Fibroblast of peridontal ligament (primary cell): ENCODE measurements around the gene SLC39A8.

Source experiments
- DNase-seq: peaks from one replicate; pipeline ENCODE4 v3.0.0-alpha.2; 2010; ENCODE audit errors: extremely low read depth

Gene SLC39A8

GRCh38 chr4:102341201-102341600, 4.1 kb downstream of the SLC39A8 start:
- no peak for DNase-seq

GRCh38 chr4:102339018-102339417, 6.3 kb downstream of the SLC39A8 start:
- DNase-seq, result no peak

- DNase-seq, result no peak
These were observed 6.9 kb downstream of the SLC39A8 start for GRCh38 chr4:102338405-102338804.

- no peak for DNase-seq
These were observed 9.7 kb downstream of the SLC39A8 start for GRCh38 chr4:102335616-102336015.

GRCh38 chr4:102334624-102335023, 10.7 kb downstream of the SLC39A8 start:
- DNase-seq, result no peak

GRCh38 chr4:102333787-102334186, 11.5 kb downstream of the SLC39A8 start:
- DNase-seq, result no peak

- no peak for DNase-seq
These were observed 17.2 kb downstream of the SLC39A8 start for GRCh38 chr4:102328045-102328444.

GRCh38 chr4:102326951-102327350, 18.3 kb downstream of the SLC39A8 start:
- no peak for DNase-seq

- DNase-seq, result peak; percentile 55
These were observed 20.6 kb downstream of the SLC39A8 start for GRCh38 chr4:102324730-102325129.

GRCh38 chr4:102322736-102323135, 22.5 kb downstream of the SLC39A8 start:
- DNase-seq, result no peak

GRCh38 chr4:102321260-102321995, 23.9 kb downstream of the SLC39A8 start:
- no peak for DNase-seq

- no peak for DNase-seq
These were observed 25.7 kb downstream of the SLC39A8 start for GRCh38 chr4:102319594-102319993.

- DNase-seq, result no peak
These were observed 26.8 kb downstream of the SLC39A8 start for GRCh38 chr4:102318526-102318925.

GRCh38 chr4:102318105-102318504, 27.2 kb downstream of the SLC39A8 start:
- DNase-seq, result no peak

GRCh38 chr4:102317459-102317858, 27.8 kb downstream of the SLC39A8 start:
- DNase-seq, result no peak

- DNase-seq, result no peak
These were observed 28.7 kb downstream of the SLC39A8 start for GRCh38 chr4:102316585-102316984.

GRCh38 chr4:102315532-102315931, 29.8 kb downstream of the SLC39A8 start:
- DNase-seq, result no peak

- no peak for DNase-seq
These were observed 32.9 kb downstream of the SLC39A8 start for GRCh38 chr4:102312417-102312816.

GRCh38 chr4:102311912-102312311, 33.4 kb downstream of the SLC39A8 start:
- no peak for DNase-seq

- no peak for DNase-seq
These were observed 33.9 kb downstream of the SLC39A8 start for GRCh38 chr4:102311407-102311806.

- no peak for DNase-seq
These were observed 37.1 kb downstream of the SLC39A8 start for GRCh38 chr4:102308032-102308799.

- no peak for DNase-seq
These were observed 39.6 kb downstream of the SLC39A8 start for GRCh38 chr4:102305666-102306065.

- no peak for DNase-seq
These were observed 42.5 kb downstream of the SLC39A8 start for GRCh38 chr4:102302762-102303161.
